GM19452 (cell line): ENCODE data around the gene KCNH4.

Source experiments
- ATAC-seq: cut with Tn5 transposase; IDR thresholded peaks from one replicate; pipeline ENCODE4 v1.9.1; 2021; ENCODE audit not compliant: unreplicated experiment

Gene KCNH4

DNA sequence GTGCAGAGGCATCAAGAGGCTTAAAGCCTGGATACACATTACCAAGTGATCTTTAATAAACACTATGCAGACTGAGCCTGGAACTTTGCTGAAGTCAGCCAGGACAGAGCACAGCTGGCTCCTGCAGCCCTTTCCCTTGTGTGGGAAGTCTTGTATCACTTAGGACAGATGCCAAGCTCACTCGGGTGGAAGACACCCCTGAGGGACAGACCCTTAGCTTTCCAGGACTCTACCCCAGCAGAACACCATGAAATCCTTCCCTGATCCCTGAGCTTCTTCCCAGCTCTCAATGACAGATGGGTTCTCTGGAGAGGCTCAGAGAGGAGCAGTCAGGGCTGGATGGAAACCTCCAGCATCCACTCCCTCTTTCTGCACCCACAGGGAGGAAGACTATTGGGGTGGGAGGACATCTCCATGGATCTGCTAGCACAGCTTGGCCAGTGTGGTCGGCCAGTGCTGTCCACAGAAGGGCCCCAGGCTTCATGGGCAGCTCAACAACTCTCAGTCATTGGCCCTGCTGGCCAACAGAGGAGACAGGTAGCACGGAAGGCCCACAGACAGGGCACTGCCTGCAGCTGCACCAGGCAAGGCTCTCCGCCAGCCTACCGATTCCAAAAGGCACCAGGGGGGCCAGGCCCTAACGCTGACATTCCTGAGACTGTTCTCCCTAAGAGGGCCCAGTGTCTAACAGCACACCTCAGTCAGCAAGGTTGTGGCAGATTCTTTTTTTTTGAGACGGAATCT, 42.0 kb downstream of the KCNH4 start:
- ATAC-seq = no peak

DNA sequence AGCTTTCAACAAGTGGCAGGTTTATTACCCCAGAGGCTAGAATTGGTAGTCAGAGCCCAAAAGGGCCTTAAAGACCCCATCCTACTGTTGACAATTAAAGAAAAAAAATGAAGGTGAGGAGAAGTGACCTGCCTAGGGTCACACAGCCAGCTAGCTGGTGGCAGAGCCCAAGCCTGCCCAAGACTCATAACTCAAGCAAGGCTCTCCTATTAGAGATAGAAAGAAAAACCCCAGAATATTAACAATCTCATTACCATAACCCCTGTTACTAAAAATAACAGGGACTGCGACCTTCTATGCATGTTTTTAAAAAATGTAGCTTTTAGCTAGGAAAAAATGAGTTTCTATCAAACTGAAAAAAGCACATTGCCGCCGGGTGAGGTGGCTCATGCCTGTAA, 44.3 kb downstream of the KCNH4 start:
- ATAC-seq = no peak

DNA sequence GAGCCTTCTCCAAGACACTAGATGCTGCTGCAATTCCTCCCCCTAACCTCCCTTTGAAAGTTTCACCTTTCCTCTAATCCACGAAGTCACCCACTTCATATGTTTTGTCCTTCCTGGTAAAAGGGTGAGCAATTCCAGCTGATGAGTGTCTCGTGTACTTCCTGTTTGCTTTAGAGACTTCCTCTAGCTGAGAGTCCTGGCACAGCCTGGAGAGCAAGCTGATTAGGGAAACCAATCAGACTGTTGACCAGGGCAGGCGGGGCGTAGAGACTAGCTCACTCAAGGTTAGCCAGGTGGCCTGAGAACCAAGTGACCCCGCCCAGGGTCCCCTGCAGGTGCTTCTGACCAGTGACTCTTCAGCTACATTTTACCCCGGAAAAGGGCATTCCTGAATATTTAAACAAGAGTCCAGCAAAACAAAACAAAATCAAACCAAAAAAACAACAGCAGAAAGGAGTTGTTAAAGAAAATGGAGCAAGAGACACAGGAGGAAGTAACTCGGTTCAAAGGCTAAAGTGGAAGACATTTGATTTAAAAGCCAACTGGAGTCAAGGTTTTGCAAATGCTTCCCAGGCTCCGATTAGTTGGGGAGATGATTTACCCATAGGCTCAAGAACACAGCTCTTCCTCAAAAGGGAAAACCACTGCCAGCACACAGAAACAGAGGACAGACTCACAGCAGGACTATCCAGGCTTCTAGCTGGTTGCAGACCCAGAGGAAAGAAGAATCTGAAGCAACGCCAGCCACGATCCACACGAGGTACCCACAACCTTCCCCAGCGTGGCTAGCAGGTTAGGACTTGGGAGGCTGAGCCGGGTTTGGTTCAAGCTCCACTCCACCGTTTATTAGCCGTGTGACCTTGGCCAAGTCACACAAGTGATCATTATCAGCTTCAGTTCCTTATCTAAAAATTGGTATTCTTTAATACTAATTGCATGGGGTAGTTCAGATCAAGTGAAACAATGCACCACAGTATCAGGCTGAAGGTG, 45.0 kb downstream of the KCNH4 start:
- ATAC-seq = no peak

DNA sequence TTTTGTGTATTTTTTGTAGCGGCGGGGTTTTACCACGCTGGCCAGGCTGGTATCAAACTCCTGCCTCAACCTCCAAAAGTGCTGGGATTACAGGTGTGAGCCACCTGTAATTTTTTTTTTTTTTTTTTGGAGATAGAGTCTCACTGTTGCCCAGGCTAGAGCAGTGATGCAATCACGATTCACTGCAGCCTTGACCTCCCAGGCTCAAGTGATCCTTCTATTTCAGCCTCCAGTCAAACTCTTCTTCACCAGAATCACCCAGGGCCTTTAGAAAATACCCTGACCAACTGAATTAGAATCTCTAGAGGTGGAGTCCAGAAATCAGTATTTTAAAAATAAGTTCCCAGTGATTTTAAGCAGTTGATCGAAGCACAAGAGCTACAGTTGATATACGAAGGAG, 45.8 kb downstream of the KCNH4 start:
- no peak for ATAC-seq

DNA sequence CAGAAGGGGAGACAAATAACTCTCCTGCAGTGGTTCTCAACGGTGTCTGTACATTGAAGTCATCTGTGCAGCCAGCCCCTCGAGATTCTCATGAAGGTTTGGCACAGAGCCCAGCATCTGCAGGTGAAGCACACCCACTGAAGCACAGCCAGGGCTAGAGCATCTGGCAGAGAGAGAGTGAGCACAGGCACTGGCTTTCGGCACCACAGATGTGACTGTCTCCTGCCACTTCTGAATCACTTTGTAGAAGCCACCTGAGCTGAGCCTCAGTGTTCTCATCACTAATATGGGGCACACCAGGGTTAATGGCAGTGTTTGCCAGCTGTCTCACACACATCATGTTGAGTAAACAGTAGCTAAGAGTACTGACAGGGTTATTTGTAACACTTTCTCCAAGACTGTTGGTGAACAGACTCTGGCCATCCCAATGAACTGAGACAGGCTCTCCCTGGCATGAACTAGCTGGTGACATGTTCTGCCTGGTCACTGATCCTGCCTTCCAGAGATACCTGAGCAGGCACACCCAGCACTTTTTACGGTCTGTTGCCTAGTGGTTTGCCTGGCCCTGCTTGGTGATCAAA, 47.4 kb downstream of the KCNH4 start:
- ATAC-seq = peak; percentile 68

DNA sequence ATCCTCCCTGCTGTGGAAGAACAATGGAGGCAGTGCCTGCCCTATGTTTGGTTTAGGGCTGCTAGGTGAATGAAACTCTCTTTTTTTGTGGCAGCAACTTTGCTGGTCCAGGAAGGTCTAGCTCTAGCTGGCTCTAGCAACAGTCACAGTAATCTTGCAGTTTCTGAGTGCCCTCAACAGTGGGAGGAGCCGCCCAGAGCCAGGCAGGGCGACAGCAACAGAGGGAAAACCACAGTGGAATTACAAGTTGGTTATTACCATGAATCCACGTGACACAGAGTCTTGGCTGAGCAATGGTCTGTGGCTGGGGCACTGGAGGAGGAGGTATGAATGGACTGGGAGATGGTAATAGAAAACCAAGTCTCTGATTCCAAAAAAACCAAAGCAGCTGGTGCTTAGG, 48.0 kb downstream of the KCNH4 start:
- ATAC-seq = peak; percentile 13

DNA sequence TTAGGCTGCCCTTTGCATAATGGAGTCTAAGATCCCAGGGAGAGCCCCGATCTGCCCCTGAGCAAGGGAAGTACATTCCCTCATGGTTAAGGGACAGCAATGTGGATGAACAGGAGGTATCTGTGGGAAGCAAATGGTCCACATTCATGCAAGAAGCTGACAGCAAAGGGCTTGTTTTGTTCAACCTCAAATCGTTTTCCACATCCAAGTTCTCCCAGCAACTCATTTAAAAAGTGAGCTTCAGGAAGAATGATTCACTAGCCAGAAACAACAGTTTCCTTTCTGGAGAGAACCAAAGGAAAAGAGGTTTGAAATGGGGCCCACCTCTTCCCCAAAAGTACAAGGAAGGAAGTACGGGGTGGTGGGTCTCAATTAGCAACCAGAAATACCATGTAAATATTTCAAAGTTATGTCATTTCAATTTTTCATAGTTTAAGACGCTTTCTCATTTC, 48.9 kb downstream of the KCNH4 start:
- no peak for ATAC-seq

DNA sequence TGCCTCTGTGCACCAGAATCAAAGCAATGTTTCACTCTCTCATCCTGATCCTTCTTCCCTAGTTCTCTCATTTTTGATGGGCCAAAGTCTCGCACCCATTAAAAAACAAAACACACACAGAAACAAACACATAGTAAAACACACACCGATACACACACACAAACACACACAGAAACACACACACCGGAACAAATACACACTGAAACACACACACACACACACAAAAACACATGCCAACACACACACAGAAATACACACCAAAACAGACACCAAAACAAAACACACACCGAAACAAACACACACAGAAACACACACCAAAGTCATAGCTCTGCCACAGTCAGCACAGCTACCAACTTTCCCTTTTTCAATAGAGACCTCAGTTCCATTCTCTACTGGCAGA, 49.7 kb downstream of the KCNH4 start:
- ATAC-seq = no peak

DNA sequence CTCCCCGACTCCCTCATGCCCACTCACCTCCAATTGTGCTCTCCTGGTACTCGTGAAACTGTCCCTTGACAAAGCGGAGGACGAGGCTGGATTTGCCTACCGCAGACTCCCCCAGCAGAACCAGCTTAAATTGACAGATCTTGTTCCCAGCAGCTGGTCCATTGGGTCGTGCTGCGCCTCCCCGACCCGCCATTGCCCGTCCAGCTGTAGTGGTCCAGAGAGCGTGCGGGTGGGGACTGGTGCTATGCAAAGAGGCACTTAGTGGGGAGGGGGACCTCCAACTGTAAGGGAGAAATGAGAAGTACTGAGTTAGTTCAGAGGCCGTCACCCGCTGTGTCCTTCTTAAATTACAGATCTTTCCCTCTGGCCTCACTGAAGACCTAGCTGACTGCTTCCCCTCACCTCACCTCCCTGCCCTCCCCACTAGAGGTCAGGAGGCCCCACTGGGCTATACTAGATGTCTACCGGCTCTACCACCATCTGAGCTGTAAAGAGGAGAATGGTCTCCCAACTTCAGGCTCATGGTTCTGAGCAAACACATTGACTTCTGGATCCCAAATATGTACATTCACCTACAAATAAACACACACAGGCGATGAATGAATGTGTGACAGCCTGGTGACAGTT, 50.5 kb downstream of the KCNH4 start:
- ATAC-seq = no peak

DNA sequence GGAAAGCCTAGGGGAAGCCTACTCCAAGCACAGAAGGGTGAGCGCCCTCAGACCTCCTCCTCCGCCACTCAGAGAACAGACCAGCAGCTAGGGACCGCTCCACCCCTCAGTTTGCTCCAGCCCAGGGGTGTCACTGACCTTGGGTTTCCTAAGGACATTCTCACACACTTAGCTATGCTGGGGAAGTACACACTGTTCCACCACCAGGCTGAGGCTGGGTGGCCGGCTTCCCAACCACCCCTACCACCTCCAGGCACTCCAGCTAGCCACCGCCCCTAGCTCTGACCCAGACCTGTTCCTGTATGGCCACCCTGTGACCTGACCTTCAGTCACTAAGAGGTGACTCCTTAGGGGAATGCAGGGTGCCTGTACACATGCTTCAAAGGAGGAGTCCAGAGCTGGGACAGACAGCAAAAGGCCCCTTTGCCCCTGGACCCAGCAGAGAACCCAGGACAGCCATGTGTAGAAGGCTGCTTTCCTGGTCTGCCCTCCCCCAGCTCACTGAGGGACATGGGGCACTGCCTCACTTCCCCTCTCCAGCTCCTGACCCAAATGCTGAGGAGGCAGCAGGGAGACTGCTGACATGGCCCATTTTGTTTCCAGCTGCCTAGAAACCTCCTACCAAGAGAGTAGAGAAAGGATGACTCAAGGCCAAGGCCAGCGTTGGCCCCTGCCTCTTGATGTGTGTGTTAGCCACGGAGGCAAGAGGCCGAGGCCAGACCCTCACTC, 51.7 kb downstream of the KCNH4 start:
- ATAC-seq = no peak

DNA sequence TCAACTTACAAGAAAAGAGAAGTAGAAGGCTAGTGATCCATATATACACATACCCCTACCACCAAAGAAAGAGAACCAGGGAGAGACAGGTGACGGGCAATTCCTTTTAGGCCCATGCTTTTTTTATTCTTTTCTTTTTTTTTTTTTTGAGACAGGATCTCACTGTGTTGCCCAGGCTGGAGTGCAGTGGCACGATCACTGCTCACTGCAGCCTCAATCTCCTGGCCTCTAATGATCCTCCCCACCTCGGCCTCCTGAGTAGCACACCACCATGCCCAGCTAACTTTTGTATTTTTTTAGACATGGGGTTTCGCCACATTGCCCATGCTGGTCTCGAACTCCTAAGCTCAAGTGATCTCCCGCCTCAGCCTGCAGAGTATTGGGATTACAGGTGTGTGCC, 53.5 kb downstream of the KCNH4 start:
- ATAC-seq = no peak

DNA sequence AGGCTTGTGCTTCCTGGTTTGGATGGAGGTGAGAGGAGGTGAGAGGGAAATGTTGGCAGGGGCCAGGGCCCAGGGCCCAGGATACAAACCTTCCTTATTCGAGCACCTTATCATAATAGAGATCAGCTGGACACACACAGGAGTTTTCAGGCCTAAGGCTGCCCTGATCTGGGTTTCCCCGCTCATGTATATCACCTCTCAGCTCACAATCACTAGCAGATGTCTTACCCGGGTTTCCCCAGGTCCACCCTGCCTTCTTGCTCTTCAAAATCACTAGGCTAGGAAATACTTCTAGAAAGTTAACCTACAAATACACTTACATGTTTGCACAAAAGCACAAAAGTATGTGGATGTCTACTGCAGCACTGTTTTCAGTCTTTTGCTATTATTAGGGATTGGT, 54.1 kb downstream of the KCNH4 start:
- no peak for ATAC-seq

DNA sequence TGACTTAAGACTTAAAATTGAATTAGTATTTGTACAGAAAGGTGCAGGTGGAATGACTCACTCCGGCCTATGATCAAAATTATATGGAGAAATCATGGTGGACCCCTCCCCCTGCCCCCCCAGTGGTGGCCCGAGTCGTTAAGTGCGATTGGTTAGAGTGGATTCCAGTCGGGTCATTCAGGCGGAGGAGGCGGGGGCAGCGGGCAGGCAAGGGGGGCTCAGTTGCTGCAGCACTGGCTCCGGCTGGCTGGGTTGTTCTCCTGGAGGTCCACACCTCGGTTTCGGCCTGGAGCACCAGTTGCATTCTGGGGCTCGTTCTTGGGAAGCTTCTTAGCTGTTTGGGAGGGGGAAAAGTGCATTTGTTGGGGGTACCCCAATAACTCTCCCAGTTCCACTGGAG, 55.4 kb downstream of the KCNH4 start:
- no peak for ATAC-seq

DNA sequence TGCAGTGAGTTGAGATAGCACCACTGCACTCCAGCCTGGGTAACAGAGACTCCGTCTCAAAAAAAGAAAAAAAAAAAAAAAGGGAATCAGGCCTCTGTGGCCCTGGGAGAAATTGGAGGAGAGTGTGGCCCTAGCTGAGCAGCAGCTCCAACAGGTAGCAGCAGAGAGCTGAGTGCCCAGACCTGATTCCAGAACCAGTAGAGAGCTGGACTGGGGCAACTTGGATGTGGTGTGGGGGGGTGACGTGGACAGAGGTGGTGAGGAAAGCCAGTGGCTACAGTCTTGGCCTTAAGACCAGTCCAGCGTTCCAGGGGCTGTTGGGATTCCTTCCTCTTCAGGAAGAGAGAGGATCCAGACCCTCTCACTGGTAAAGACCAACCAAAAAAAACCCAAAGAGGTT, 56.7 kb downstream of the KCNH4 start:
- ATAC-seq = no peak

DNA sequence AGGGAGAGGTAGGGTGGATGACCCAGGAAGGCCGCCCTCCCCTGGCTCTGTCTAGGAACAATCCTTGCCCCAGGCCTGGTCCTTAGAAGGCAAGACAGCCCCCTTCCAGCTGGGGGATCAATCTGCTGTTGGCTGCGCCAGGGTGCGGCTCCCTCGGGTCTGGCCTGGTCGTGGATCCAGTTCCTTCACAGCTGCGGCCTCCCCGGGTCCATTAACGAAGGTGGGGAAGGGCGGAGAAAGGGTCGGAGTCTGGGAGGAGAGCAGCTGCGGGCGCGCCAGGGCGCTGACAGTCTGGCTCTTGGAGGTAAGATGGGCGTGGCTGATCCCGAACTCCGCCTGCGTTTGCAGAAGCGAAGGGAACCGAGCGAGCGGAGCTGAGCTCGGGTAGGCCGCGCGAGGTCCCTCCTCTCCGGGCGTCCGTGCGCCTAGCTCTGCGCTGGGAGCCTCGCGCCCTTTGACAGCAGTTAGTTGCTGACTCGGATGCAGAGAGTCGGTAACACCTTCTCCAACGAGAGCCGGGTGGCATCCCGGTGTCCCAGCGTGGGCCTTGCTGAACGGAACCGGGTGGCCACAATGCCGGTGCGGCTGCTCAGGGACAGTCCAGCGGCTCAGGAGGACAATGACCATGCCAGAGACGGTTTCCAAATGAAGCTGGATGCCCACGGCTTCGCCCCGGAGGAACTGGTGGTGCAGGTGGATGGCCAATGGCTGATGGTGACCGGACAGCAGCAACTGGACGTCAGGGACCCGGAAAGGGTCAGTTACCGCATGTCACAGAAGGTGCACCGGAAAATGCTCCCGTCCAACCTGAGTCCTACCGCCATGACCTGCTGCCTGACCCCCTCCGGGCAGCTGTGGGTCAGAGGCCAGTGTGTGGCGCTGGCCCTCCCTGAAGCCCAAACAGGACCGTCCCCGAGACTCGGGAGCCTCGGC, 58.3 kb downstream of the KCNH4 start, which contains the start of gene HSPB9:
HSPB9 (plus strand) TSS at position 434 of the 933 bp plus-strand sequence; CDS start at position 481, 47 bp downstream.
- no peak for ATAC-seq

DNA sequence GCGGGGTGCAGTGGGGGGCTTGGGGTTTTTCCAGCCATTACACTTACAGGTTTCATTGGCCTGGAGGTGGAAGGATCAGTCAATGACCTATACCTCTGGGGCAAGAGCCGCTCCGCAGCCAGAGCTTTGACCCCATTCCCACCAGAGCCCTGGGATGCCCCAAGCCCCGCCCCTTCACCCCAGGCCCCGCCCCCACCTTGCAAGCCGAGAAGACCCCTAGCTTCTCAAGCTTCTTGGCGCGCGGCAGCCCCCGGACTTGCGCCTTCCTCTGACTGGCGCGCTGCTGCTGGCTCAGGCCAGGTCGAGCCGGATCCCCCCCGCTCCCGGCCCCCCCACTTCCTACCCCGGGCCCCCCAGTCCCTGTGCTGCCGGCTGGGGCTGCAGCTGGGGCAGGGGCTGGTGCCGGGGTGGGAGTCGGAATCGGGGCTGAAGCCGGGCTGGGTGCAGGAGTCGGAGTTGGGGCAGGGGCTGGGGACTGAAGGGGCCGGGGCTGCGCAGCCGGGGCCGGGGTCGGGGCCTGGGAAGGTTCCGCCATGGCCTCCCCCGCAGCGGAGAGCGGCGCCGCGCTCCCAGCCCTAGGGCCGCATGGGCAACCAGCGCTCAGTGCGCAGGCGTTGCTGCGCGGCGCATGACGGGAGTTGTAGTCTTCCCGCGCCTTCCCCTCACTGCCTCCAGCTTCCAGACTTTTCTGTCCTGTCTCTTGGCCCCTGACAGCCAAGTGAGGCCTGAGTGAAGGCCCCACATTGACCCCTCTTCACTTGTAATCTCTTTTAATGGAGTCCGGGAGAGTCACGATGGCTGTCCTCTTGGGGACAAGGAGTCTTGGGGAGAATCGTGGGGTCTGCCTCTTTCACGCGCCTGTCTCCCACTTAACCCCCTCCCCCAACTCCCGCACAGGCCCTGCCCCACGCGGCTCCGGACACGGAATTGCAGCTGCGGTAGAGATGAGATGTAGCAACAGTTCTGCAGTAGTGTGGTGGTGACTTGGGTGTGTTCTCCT, 59.9 kb downstream of the KCNH4 start, which contains the start of gene KAT2A:
KAT2A (minus strand) TSS at position 598 of the 1,000 bp plus-strand sequence; CDS start at position 535, 63 bp downstream.
- peak; percentile 62 for ATAC-seq

DNA sequence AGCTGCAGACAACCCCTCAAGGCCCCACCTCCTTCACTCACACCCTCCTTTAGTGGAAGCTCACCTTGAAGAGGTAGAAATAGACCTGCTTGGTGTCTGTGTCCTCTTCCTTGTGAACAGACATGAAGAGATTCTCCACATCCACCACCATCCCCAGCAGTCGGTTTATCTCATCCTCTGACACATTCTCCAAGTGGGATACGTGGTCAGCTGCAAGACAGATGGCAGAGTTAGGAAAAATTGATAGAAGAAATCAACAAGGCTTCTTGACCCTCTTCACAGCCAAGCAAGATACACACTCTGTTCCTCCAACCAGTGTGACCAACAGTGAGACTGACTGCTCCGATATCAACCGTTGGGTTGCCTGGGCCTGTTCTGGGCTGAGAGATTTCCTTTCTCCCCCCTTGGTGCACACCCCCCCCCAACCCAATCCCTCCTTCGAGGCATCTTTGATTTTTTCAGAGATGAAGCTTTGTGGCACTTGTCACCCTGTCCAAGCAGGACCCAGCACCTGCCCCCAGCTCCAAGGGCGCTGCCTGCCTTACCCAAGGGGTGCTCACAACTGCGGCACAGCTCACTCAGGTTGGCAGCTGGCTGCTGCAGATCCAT, 60.7 kb downstream of the KCNH4 start:
- ATAC-seq = no peak

DNA sequence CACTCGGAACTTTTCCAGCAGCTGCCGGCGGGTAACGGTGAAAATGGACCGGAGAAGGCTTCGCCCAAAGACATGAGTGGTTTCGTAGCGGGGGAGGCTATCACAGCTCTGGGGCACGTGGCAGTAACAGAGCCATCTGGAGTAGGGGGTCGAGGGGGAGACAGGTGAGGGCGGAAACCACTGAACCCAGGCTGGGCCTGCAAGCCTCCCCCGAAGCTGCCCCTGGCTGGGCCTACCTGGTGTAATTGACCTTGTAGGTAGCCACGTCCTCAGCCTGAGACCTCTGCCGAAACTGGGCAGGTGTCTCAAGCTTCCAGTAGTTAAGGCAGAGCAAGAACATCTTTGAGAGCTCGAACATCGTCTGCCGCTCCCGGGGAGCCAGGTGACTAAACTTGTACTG, 61.6 kb downstream of the KCNH4 start:
- no peak for ATAC-seq
